HG03103 (cell line): Measurements from ENCODE around the gene ANKRD11.

Experiments
- ATAC-seq: cut with Tn5 transposase; IDR thresholded peaks from one replicate; pipeline ENCODE4 v1.9.1; 2021; ENCODE audit warnings: low read depth; ENCODE audit not compliant: unreplicated experiment

Gene ANKRD11

GRCh38 chr16:89319886-89320781, 170.2 kb downstream of the ANKRD11 start:
- no peak for ATAC-seq

GRCh38 chr16:89319631-89319885, 170.8 kb downstream of the ANKRD11 start:
- no peak for ATAC-seq

- ATAC-seq: no peak
These were observed 171.3 kb downstream of the ANKRD11 start for GRCh38 chr16:89318871-89319630.

DNA sequence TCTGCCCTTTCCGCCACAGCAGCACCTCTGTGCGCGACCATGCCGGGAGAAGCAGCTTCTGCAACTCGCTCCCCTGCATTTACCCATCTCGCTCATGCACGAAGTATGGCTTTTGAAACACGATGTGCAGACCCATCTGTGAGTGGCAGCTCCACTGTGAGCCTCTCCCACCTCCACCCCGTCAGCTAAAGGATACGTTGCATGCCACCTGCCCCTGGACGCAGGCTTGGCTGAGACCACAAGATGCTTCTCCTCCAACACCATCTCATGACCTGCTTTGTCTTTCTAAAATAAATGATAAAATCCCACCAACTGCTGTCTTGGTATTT, 172.0 kb downstream of the ANKRD11 start:
- ATAC-seq: no peak

DNA sequence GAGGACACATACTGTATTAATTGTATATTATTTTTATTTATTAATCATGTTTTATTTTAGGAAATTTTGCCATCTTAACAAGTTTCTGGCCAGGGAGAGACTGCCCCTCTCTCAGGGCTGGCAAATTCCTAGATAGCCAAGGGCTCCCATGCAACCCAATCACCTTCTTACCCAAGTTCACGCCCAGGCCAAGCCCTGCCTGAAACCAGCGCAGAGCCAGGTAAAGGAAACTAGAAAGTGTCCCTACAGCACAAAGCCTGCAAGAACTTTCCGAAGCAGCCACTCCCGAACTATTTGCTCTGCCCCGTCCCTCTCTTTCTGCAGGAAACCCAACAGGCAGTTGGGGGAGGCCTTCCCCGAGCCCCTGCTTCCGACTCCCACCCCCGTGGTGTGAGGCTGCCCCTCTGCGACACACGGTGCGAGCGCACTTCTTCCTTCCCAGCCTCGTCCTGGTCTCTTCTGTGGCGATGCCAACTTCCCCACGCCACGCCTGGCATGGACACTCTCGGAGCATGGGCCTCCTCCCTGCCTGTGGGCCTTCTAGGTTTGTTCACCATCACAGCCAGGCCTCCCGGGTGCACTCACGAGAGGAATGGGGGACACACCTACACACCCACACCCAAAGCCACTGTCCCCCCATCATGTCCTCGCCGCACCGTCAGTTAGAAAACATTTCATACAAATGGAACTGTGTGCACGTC, 172.5 kb downstream of the ANKRD11 start:
- no peak for ATAC-seq

- no peak for ATAC-seq
These were observed 173.2 kb downstream of the ANKRD11 start for GRCh38 chr16:89317101-89317671.

DNA sequence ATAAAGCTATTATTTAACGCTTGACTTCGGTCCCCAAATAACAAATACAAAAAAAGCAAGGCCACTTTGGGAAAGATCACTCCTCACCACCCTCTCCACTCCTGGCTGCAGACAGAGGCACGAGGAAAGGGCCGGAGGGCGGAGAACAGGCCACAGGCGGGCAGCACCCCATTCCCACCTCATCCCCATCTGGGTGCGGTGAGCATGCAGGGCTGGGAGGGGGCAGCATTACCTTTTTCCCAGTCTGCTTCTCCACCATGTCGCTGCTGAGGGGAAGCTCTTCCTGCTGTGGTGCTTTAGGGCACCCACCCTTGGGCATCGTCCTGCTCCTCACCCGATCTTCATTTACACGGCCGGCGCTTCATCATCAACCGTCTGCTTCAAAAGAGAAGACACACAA, 173.7 kb downstream of the ANKRD11 start:
- no peak for ATAC-seq

GRCh38 chr16:89315791-89316581, 174.4 kb downstream of the ANKRD11 start:
- no peak for ATAC-seq

- ATAC-seq: no peak
These were observed 175.1 kb downstream of the ANKRD11 start for GRCh38 chr16:89315271-89315670.

GRCh38 chr16:89314854-89315253, 175.5 kb downstream of the ANKRD11 start:
- ATAC-seq: no peak

- ATAC-seq: no peak
These were observed 176.0 kb downstream of the ANKRD11 start for GRCh38 chr16:89314357-89314756.

- no peak for ATAC-seq
These were observed 176.8 kb downstream of the ANKRD11 start for GRCh38 chr16:89313583-89313982.

- ATAC-seq: no peak
These were observed 177.6 kb downstream of the ANKRD11 start for GRCh38 chr16:89312598-89313299.

DNA sequence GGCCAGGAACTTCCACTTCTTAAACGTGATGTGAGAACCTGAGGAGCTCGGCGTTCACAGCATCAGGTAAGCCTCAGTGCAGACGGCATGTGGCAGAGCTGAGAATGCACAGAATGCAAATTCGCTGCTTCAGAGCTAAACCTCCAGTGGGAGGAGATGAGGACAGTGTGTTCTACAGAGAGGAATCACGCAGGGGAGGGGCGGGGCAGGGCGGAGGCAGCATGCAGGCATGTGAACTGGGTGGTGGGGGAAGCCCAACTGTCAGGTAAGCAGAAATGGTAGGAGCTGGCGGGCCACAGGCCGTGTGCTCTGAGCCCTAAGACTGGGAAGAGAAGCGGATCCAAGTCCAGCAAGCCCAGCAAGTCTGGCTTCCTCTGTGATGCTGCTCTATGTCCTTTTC, 178.2 kb downstream of the ANKRD11 start:
- no peak for ATAC-seq

GRCh38 chr16:89311636-89312035, 178.7 kb downstream of the ANKRD11 start:
- ATAC-seq: no peak

DNA sequence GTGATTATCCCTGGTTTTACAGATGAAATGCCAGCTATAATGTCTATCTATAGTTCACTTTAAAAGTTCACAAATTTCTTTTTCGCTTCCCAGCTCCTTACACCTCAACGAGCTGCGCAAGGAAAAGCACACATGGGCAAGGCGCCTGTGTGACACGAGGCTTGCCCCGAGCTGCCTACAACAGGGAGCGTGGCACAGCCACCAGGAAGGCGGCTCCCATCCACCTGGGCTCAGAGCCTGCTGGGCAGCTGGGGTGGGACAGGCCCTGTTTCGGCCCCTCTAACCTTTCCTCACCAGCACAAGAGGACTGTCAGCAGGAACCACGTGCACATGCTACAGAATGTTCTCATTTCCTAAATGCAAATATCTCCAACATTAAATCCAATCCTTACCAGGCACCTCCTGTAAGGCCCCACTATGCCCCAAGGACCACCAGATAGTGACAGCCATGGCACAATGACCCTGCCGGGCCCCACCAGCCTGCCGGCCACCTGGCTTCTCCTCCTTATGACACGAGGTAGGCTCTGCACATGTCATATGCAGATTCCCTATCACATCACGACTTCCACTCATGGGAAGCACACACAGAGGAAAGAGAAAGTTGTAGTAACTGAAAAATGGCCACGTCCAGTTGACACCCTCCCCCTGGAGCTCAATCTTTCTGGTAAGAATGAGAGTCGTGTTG, 180.8 kb downstream of the ANKRD11 start:
- ATAC-seq: no peak

DNA sequence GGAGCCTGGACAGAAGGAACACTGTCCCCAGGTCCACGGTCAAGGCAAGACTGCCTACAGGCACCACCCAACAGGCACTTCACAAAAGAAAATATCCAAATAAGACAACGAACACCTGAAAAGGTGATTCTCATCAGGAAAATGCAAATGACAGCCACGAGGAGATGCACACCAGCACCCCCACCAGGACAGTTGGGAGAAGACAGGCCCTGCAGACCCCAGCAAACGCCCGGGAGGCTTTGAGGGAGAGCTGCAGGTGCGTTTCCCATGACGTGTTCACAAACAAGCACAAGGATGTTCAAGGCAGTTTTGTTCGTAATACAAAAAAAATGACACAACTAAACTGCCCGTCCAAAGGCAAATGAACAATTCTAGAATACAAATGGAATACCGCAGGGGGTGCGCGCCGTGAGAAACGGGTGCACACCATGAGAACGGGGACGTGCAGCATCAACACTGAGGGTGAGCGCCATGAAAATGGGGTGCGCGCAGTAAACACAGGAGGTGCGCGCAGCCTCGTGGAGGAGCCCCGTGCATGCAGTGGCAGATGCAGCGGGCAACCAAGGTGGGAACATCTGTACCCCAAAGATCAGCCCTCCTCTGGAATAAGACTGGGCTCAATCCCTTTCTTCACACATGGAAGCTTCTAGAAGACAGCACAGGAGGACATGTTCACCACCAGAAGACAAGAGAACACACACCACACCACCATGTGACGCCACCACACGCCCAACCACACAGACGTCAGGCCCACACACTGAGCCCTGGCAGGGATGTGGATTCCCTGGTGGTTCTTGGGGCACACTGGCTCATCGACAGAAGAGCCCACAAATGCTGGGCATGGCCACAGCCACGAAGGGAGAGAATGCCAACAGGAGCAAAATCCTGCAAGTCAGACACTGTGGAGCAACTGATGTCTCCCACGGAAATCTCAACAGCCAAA, 181.7 kb downstream of the ANKRD11 start:
- no peak for ATAC-seq

DNA sequence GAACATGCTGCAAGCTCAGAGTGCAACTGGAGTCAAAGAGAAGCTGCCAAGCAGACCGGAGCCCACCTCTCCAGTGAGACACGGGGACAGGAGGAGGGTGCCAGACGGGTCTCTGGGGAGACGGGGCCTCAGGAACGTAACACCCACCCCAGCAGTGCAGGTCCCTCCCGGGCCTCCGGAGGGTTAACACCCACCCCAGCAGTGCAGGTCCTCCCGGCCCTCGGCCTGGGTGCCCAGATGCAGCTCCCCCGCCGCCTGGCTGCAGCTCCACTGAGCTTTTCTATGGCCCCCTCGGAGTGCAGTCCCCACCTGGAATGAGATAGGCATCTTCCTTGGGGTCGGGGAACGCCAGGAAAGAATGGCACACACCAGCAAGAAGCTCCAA, 182.9 kb downstream of the ANKRD11 start:
- ATAC-seq: no peak
